HFFc6 (cell line): ENCODE data around the gene TSPAN8. TPM values are rescaled to one million over a fixed set of nuclear protein-coding genes. Genes with fewer than 3 reads are reported as not detected.

Experiments used
- DNase-seq: peaks from one replicate; pipeline ENCODE4 v3.0.0-alpha.2; 2018
- H3K27ac Mint-ChIP-seq: 2 replicates; pipeline ENCODE4 v1.8.0; 2020; ENCODE audit warnings: mild to moderate bottlenecking, mixed read lengths
- H3K27me3 Mint-ChIP-seq: 2 replicates; pipeline ENCODE4 v1.8.0; 2021; ENCODE audit warnings: mild to moderate bottlenecking, moderate library complexity, mixed read lengths; ENCODE audit not compliant: insufficient read depth
- H3K36me3 Mint-ChIP-seq: 2 replicates; pipeline ENCODE4 v1.8.0; 2021; ENCODE audit warnings: low read depth, mixed read lengths
- H3K4me1 Mint-ChIP-seq: 2 replicates; pipeline ENCODE4 v1.8.0; 2020; ENCODE audit warnings: low read depth, mixed read lengths
- H3K4me3 Mint-ChIP-seq: 2 replicates; pipeline ENCODE4 v1.8.0; 2020; ENCODE audit warnings: mild to moderate bottlenecking, moderate library complexity, mixed read lengths
- H3K9me3 Mint-ChIP-seq: 2 replicates; pipeline ENCODE4 v1.8.0; 2020; ENCODE audit warnings: mild to moderate bottlenecking, mixed read lengths
- total RNA-seq, 6 experiments: library from RNA; stranded (reverse); fragmentation: NEBNext Ultra II Directional; extraction: Animal tissue kit (Norgen Biotek cat#: 25700); gene quantifications; 2 replicates in 1 of 6; 3 replicates in 5 of 6; pipeline ENCODE4 v1.2.3, GENCODE V29; 2021
- TF ChIP-seq, protein P1 (sequence below): fragments of 200-600 bp; sonication (generic); IDR thresholded peaks from 2 replicates; pipeline ENCODE4 v1.5.0; 2021; ENCODE audit warnings: antibody characterized with exemption, mild to moderate bottlenecking

TSPAN8 gene
- total RNA-seq, 6 experiments from 2014 or later = not detected

- H3K36me3 Mint-ChIP-seq = no peaks in the 10 kb centered on the region
- DNase-seq = no peak
- H3K27me3 Mint-ChIP-seq = no peaks in the 10 kb centered on the region
- TF ChIP-seq, protein P1, sequence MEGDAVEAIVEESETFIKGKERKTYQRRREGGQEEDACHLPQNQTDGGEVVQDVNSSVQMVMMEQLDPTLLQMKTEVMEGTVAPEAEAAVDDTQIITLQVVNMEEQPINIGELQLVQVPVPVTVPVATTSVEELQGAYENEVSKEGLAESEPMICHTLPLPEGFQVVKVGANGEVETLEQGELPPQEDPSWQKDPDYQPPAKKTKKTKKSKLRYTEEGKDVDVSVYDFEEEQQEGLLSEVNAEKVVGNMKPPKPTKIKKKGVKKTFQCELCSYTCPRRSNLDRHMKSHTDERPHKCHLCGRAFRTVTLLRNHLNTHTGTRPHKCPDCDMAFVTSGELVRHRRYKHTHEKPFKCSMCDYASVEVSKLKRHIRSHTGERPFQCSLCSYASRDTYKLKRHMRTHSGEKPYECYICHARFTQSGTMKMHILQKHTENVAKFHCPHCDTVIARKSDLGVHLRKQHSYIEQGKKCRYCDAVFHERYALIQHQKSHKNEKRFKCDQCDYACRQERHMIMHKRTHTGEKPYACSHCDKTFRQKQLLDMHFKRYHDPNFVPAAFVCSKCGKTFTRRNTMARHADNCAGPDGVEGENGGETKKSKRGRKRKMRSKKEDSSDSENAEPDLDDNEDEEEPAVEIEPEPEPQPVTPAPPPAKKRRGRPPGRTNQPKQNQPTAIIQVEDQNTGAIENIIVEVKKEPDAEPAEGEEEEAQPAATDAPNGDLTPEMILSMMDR = no peak
- no peak overlapping the region for H3K4me3 Mint-ChIP-seq
- no peak overlapping the region for H3K27ac Mint-ChIP-seq
- no peaks in the 10 kb centered on the region for H3K4me1 Mint-ChIP-seq
- peaks cover 23% of the 10 kb centered on the region for H3K9me3 Mint-ChIP-seq
Observed at GRCh38 chr12:71144682-71145081, 13.1 kb downstream of the TSPAN8 start.

GRCh38 chr12:71142956-71143355, 14.8 kb downstream of the TSPAN8 start:
- Mint-ChIP-seq H3K9me3 (peaks cover 33% of the 10 kb centered on the region), H3K27me3 (no peaks in the 10 kb centered on the region), H3K4me1 (no peaks in the 10 kb centered on the region), H3K27ac (no peak overlapping the region), H3K4me3 (no peak overlapping the region), H3K36me3 (no peaks in the 10 kb centered on the region)
- TF ChIP-seq, protein P1 = no peak
- no peak for DNase-seq

DNA sequence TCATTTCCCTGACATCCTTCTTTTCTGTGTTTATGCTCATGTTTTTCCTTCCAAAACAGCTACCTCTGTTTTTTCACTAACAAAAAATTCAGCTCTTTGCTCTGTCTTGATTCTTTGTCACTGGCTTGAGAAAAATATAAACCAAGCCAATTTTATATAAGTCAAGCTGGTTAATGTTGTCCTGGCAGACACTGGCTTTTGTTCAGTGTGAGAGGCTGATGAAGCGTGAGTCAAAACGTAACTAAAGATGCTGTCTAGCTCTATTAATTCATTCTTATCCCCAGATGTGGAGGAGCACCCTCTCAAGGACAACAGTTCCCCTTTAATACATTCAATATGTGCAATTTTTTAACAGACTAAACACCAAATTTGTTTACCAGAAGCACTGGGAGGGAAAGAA, 15.8 kb downstream of the TSPAN8 start:
- DNase-seq = no peak
- H3K4me1 Mint-ChIP-seq = no peaks in the 10 kb centered on the region
- H3K36me3 Mint-ChIP-seq = no peaks in the 10 kb centered on the region
- TF ChIP-seq, protein P1 = no peak
- no peak overlapping the region for H3K4me3 Mint-ChIP-seq
- H3K27me3 Mint-ChIP-seq = no peaks in the 10 kb centered on the region
- H3K27ac Mint-ChIP-seq = no peak overlapping the region
- peaks cover 33% of the 10 kb centered on the region for H3K9me3 Mint-ChIP-seq

- H3K27ac Mint-ChIP-seq = no peak overlapping the region
Observed at GRCh38 chr12:71141378-71141926, 16.3 kb downstream of the TSPAN8 start.

DNA sequence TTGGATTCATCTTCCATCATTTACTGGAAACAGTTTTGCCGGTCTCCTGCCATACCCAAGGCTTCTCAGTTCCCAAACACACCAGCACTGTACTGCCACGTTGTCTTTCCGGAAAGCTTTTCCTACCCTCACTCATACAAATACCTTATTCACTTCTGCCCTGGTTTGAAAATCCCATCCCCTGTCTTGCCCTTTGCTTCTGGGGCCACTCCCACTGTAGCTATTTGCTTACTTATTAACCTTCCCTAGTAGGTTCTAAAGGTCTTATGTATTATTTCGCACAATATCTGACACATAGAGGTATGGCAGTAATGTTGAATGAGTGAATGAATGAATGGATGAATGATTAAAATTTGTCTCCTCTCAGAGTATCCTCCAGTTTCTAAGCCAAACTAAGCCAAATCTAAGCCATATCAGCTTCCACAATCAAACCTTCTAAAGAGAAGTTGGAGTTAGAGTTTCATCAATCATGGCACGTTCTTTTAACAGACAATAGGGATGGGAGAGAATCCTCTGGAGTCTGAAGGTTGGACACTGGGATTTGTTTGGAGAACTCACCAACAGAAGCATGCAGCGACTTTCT, 18.6 kb downstream of the TSPAN8 start:
- peaks cover 33% of the 10 kb centered on the region for H3K9me3 Mint-ChIP-seq
- H3K27ac Mint-ChIP-seq = no peak overlapping the region
- DNase-seq = no peak
- no peak overlapping the region for H3K4me3 Mint-ChIP-seq
- TF ChIP-seq, protein P1 = no peak
- no peaks in the 10 kb centered on the region for H3K27me3 Mint-ChIP-seq
- H3K4me1 Mint-ChIP-seq = no peaks in the 10 kb centered on the region
- H3K36me3 Mint-ChIP-seq = no peaks in the 10 kb centered on the region

More at GRCh38 chr12:71141378-71141926, 16.3 kb downstream of the TSPAN8 start:
- H3K4me3 Mint-ChIP-seq = no peak overlapping the region
- DNase-seq = no peak
- H3K27me3 Mint-ChIP-seq = no peaks in the 10 kb centered on the region
- no peaks in the 10 kb centered on the region for H3K4me1 Mint-ChIP-seq
- peaks cover 39% of the 10 kb centered on the region for H3K9me3 Mint-ChIP-seq
- H3K36me3 Mint-ChIP-seq = no peaks in the 10 kb centered on the region
- TF ChIP-seq, protein P1 = no peak
